ENCODE results near the gene QRFP.

QRFP gene

GRCh38 chr9:130896233-130897014 lies at the start of gene QRFP:
QRFP (minus strand) TSS chr9:130896812; CDS start chr9:130893838, 2,974 bp downstream.
- DNase-seq = no peak

- DNase-seq = no peak
These were observed 48.6 kb upstream of the QRFP start for GRCh38 chr9:130945173-130945572.

GRCh38 chr9:130944510-130945058 lies 48.0 kb upstream of the QRFP start:
- no peak for DNase-seq

- no peak for DNase-seq
These were observed 47.2 kb upstream of the QRFP start for GRCh38 chr9:130943777-130944176.

- no peak for DNase-seq
These were observed 46.6 kb upstream of the QRFP start for GRCh38 chr9:130943221-130943620.

GRCh38 chr9:130942679-130943078 lies 46.1 kb upstream of the QRFP start:
- DNase-seq = no peak

GRCh38 chr9:130942084-130942483 lies 45.5 kb upstream of the QRFP start:
- DNase-seq = no peak

- DNase-seq = peak; percentile 5
These were observed 44.3 kb upstream of the QRFP start for GRCh38 chr9:130940693-130941576.

GRCh38 chr9:130940027-130940549 lies 43.5 kb upstream of the QRFP start:
- DNase-seq = no peak

GRCh38 chr9:130939405-130940026 lies 42.9 kb upstream of the QRFP start:
- DNase-seq = no peak

- no peak for DNase-seq
These were observed 42.2 kb upstream of the QRFP start, which contains the start of gene FIBCD1 for GRCh38 chr9:130938652-130939404. FIBCD1 (minus strand) TSS chr9:130939247; CDS start chr9:130938607, 640 bp downstream.

GRCh38 chr9:130938184-130938651 lies 41.6 kb upstream of the QRFP start:
- DNase-seq = no peak

GRCh38 chr9:130937146-130938076 lies 40.8 kb upstream of the QRFP start:
- DNase-seq = no peak

GRCh38 chr9:130936285-130937117 lies 39.9 kb upstream of the QRFP start:
- no peak for DNase-seq

GRCh38 chr9:130935648-130936271 lies 39.1 kb upstream of the QRFP start:
- DNase-seq = no peak

- DNase-seq = no peak
These were observed 38.4 kb upstream of the QRFP start for GRCh38 chr9:130934702-130935647.

- no peak for DNase-seq
These were observed 37.6 kb upstream of the QRFP start for GRCh38 chr9:130934246-130934645.

All from GDM1 (cell line).